LNCaP clone FGC (cell line): ENCODE data around the gene GCC2.
"Not testable (repeated sequence)": the region's sequence is repeated elsewhere in the genome, so short reads cannot be mapped to it uniquely, and the experiment has no call there.

Source experiments
- DNase-seq: peaks from one replicate; pipeline ENCODE4 v3.0.0-alpha.2; 2011; ENCODE audit warnings: low read depth
- H3K4me3 ChIP-seq: 2 replicates; pipeline ENCODE4 v1.5.1; 2011; ENCODE audit warnings: mild to moderate bottlenecking, low read depth, low read length, control low read depth
- TF ChIP-seq, protein P1 (sequence below): IDR thresholded peaks from 2 replicates; pipeline ENCODE4 v1.5.1; 2012; ENCODE audit warnings: mild to moderate bottlenecking; ENCODE audit not compliant: control insufficient read depth, insufficient read depth; ENCODE audit errors: extremely low read depth

GCC2 gene

DNA sequence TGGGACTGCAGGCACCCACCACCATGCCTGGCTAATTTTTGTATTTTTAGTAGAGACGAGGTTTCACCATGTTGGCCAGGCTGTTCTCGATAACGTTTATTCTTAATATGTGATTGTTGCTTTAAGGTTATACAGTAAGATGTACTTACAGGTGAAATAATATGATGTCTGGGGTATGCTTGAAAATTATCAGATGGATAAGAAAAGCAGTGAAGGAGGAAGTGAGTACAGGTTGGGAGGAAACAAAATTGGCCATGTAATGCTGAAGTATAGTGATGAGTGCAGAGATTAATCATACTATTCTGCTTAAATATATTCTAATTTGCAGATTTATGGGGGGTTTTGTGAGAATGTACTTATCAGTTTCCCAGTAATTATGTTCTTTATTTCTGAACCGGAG, 3.0 kb downstream of the GCC2 start:
- TF ChIP-seq, protein P1, sequence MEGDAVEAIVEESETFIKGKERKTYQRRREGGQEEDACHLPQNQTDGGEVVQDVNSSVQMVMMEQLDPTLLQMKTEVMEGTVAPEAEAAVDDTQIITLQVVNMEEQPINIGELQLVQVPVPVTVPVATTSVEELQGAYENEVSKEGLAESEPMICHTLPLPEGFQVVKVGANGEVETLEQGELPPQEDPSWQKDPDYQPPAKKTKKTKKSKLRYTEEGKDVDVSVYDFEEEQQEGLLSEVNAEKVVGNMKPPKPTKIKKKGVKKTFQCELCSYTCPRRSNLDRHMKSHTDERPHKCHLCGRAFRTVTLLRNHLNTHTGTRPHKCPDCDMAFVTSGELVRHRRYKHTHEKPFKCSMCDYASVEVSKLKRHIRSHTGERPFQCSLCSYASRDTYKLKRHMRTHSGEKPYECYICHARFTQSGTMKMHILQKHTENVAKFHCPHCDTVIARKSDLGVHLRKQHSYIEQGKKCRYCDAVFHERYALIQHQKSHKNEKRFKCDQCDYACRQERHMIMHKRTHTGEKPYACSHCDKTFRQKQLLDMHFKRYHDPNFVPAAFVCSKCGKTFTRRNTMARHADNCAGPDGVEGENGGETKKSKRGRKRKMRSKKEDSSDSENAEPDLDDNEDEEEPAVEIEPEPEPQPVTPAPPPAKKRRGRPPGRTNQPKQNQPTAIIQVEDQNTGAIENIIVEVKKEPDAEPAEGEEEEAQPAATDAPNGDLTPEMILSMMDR = no peak
- H3K4me3 ChIP-seq = no peak overlapping the region
- no peak for DNase-seq

DNA sequence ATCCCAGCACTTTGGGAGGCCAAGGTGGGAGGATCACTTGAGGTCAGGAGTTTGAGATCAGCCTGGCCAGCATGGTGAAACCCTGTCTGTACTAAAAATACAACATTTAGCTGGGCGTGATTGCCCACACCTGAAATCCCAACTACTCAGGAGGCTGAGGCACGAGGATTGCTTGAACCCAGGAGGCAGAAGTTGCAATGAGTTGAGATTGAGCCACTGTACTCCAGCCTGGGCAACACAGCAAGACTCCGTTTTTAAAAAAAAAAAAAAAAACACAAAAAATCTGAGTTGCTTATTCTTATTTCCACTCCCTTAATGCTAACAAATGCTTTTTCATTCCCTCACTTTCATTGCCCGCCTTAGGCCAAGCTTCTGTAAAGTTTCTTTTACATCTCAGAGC, 4.5 kb downstream of the GCC2 start:
- H3K4me3 ChIP-seq, DNase-seq: not testable (repeated sequence)

DNA sequence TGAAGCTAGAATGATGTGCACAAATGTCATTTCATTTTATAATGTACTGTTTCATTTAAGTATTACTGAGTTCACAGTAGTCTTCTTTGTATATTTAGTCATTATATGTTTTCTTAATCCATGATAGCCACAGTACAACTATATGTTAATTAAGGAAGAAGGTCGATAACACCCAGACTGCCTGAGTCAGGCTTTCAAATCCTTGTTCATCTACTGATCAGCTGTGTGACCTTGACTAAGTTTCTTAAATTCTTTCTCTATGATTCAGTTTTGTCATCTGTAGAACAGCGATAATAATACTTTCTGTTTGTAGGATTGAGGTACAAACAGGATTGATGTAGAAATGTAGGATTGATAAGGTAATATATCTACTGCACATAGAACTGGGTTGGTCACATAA, 5.4 kb downstream of the GCC2 start:
- no peak for DNase-seq
- TF ChIP-seq, protein P1 = no peak
- H3K4me3 ChIP-seq = no peak overlapping the region

DNA sequence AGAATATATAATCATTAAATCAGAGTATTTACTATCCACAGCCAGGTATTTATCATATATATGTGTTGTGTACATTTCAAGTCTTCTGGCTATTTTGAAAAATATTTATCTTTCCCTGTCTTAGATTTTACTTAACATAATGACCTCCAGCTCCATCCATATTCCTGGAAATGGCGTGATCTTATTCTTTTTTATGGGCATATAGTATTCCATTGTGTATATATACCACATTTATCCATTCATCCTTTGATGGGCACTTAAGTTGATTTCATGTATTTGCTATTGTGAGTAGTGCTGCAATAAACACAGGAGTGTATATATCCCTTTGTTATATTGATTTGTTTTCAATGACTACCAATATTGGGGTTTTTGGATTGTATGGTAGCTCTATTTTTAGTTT, 6.6 kb downstream of the GCC2 start:
- no peak overlapping the region for H3K4me3 ChIP-seq
- TF ChIP-seq, protein P1 = no peak
- DNase-seq = no peak

DNA sequence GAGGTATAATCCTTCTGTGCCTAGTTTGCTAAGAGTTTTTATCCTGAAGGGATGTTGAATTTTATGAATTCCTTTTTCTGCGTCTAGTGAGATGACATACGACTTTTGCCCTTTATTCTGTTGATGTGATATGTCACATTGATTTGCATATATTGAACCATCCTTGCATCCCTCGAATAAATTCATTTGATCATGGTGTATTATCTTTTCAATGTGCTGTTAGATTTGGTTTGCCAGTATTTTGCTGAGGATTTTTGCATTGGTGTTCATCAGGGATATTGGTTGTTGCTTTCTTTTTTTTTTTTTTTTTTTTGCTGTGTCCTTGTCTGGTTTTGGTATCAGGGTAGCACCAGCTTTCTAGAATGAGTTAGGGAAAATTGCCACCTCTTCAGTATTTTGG, 9.1 kb downstream of the GCC2 start:
- no peak for DNase-seq
- H3K4me3 ChIP-seq = no peak overlapping the region
- TF ChIP-seq, protein P1 = no peak

DNA sequence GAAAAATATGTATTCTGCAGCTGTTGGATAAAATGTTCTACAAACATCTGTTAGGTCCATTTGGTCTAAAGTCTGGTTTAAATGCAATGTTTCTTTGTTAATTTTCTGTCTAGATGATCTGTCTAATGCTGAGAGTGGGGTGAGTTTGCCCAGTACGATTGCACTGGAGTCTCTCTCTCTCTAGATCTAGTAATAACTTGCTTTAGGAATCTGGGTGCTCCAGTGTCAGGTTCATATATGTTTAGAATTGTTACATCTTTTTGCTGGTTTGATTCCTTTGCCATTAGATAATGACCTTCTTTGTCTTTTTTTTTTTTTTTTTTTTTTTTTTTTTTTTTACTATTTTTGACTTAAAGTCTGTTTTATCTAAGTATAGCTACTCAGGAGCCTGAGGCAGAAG, 10.4 kb downstream of the GCC2 start:
- H3K4me3 ChIP-seq = no peak overlapping the region
- TF ChIP-seq, protein P1 = no peak
- no peak for DNase-seq

DNA sequence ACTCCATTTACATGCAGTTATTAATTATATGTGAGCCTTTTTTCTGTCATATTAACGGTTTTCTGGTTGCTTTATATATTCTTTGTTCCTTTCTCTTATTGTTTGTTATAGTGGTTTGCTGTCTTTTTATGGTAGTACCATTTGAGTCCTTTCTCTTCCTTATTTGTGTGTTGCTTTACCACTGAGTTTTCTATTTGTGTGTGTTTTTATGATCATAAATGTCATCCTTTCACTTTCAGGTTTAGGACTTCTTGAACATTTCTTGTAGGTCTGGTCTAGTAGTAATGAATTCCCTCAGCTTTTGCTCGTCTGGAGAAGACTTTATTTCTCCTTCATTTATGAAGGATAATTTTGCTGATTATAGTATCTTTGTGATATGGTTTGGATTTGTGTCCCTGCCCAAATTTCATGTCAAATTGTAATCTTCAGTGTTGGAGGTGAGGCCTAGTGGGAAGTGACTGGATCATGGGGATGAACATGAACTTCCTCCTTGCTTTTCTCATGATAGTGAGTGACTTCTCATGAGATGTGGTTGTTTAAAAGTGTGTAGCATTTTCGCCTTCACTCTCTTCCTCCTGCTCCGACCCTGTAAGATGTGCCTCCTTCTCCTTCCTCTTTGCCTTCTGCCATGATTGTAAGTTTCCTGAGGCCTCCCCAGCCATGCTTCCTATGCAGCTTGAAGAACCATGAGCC, 11.5 kb downstream of the GCC2 start:
- no peak for DNase-seq
- H3K4me3 ChIP-seq = no peak overlapping the region
- TF ChIP-seq, protein P1 = no peak
